ENCODE results near the gene LANCL3. TPM values are rescaled to one million over a fixed set of nuclear protein-coding genes. Genes with fewer than 3 reads are reported as not detected.

Gene LANCL3
- total RNA-seq, 1 donor from 2014 or later, result 0.07 TPM

DNA sequence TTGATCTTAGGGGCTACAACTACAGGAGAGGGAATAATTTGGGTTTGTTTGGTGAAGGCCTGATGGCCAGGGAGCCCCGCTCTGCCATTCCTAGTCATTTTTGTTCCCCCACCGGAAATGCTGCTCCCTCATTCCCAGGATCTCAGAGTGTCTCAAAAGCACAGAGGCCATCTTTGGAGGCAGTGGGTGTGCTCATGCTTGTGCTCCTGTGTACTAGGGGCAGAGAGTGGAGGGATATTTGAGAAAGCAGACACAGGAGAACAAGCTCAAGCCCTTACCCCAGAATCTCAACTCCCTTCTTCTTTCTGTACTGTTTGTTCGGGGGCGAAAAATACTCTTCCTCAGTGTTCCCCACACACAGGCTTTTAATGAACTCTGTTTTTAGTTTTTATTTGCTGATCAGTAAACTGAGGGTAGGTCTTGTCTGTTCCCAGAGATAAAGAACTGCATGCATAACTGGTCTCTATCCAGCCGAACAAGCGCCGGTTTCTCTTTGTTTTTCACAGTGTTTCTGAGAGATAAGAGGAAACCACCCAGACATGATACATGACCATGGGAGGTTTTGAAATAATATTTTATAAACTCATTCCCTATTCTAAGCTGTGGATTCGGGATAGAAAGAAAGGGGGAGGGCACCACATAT, 81.2 kb downstream of the LANCL3 start:
- H3K4me1 Mint-ChIP-seq, result no peaks in the 10 kb centered on the region
- TF ChIP-seq, protein P1, sequence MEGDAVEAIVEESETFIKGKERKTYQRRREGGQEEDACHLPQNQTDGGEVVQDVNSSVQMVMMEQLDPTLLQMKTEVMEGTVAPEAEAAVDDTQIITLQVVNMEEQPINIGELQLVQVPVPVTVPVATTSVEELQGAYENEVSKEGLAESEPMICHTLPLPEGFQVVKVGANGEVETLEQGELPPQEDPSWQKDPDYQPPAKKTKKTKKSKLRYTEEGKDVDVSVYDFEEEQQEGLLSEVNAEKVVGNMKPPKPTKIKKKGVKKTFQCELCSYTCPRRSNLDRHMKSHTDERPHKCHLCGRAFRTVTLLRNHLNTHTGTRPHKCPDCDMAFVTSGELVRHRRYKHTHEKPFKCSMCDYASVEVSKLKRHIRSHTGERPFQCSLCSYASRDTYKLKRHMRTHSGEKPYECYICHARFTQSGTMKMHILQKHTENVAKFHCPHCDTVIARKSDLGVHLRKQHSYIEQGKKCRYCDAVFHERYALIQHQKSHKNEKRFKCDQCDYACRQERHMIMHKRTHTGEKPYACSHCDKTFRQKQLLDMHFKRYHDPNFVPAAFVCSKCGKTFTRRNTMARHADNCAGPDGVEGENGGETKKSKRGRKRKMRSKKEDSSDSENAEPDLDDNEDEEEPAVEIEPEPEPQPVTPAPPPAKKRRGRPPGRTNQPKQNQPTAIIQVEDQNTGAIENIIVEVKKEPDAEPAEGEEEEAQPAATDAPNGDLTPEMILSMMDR (conservative IDR thresholded peaks at IDR 0.05), result no peak
- no peak overlapping the region for H3K4me3 Mint-ChIP-seq
- peaks cover 2% of the 10 kb centered on the region for H3K9me3 Mint-ChIP-seq
- no peaks in the 10 kb centered on the region for H3K36me3 Mint-ChIP-seq (ENCODE audit: low read depth)
- no peak for DNase-seq (ENCODE audit: low read depth, low spot score)
- no peaks in the 10 kb centered on the region for H3K27me3 Mint-ChIP-seq (ENCODE audit: low read depth)
- no peak overlapping the region for H3K27ac Mint-ChIP-seq (ENCODE audit: unreplicated experiment)

DNA sequence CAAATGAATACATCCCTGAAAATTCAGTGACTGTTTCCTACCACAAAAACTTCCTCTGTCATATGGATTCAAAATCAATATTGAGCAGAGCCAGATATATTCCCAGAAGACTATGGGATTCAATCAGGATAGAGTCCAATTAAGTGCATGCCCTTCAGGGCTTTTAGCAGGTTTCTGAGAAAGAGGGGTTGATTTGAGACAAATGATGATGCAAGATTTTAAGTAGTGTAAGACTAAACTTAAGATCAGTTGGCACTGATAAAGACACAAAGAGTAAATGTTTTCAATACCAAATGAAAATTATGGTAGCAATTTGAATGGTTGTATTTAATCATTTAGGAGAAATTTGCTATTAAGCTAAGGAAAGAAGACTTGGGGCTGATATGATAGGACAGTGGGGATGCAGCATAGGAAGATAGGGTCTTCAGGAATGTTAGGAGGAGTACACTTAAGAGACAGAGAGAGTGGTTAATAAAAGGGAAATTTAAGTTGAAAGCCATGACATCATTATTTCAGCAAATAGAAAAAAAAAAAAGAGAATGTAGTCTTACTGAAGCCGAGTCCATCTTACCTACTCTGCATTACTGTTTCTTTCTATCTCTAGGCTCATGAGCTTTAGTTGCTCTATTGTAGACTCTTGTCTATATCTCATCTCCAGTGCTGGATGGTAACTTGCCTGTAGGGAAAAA, 82.1 kb downstream of the LANCL3 start:
- no peak overlapping the region for H3K27ac Mint-ChIP-seq (ENCODE audit: unreplicated experiment)
- no peak for DNase-seq (ENCODE audit: low read depth, low spot score)
- H3K4me1 Mint-ChIP-seq, result no peaks in the 10 kb centered on the region
- H3K27me3 Mint-ChIP-seq (ENCODE audit: low read depth), result no peaks in the 10 kb centered on the region
- no peaks in the 10 kb centered on the region for H3K36me3 Mint-ChIP-seq (ENCODE audit: low read depth)
- TF ChIP-seq, protein P1 (conservative IDR thresholded peaks at IDR 0.05), result no peak
- H3K9me3 Mint-ChIP-seq, result peaks cover 2% of the 10 kb centered on the region
- no peak overlapping the region for H3K4me3 Mint-ChIP-seq

DNA sequence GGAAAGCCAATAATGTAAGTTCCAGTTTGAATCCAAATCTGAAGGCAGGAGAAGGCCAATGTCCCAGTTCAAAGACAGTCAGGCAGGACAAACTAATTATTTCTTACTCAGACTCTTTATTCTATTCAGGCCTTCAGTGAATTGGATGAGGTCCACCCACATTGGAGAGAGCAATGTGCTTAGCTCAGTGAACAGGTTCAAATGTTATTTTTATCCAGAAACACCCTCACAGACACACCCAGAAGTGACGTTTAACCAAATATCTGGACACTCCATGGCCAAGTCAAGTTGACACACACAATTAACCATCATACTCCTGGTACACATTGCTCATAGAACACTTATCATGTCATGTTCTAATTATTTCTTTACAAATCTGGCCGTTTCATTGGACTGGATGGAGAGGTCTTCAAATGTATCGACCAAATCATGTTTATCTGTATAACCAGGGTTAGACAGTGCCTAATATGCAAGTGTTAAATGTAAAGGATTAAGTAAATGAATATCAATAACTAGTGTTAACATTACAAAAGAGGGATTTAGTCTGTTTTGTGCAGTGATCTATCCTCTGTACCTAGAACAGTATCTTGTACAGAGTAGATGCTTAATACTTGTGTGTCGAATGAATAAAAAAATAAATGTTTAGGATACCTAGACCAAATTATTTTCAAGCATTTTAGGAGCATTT, 87.0 kb downstream of the LANCL3 start:
- TF ChIP-seq, protein P1 (conservative IDR thresholded peaks at IDR 0.05), result no peak
- Mint-ChIP-seq H3K9me3 (peaks cover 4% of the 10 kb centered on the region), H3K27me3 (ENCODE audit: low read depth) (no peaks in the 10 kb centered on the region), H3K27ac (ENCODE audit: unreplicated experiment) (no peak overlapping the region), H3K4me3 (no peak overlapping the region), H3K36me3 (ENCODE audit: low read depth) (no peaks in the 10 kb centered on the region), H3K4me1 (no peaks in the 10 kb centered on the region)
- DNase-seq (ENCODE audit: low read depth, low spot score), result no peak

DNA sequence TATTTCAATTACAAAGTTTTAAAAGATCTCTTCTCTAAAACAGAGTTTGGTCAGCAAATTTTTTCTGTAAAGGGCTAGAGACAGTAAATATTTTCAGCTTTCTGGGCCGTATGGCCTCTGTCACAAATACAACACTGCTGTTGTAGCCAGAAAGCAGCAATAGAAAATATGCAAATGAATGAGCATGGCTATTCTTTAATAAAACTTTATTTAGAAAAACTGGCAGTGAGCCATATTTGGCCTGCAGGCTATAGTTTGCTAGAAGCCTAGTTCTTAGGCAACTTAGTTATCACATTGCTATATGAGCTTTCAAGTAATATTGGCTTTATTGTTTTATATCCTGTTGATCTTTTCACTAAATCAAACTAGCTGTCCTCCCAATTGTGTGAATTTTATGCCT, 87.6 kb downstream of the LANCL3 start:
- no peaks in the 10 kb centered on the region for H3K4me1 Mint-ChIP-seq
- H3K27me3 Mint-ChIP-seq (ENCODE audit: low read depth), result no peaks in the 10 kb centered on the region
- no peak overlapping the region for H3K27ac Mint-ChIP-seq (ENCODE audit: unreplicated experiment)
- TF ChIP-seq, protein P1 (conservative IDR thresholded peaks at IDR 0.05), result no peak
- peaks cover 4% of the 10 kb centered on the region for H3K9me3 Mint-ChIP-seq
- no peak for DNase-seq (ENCODE audit: low read depth, low spot score)
- H3K36me3 Mint-ChIP-seq (ENCODE audit: low read depth), result no peaks in the 10 kb centered on the region
- H3K4me3 Mint-ChIP-seq, result no peak overlapping the region

DNA sequence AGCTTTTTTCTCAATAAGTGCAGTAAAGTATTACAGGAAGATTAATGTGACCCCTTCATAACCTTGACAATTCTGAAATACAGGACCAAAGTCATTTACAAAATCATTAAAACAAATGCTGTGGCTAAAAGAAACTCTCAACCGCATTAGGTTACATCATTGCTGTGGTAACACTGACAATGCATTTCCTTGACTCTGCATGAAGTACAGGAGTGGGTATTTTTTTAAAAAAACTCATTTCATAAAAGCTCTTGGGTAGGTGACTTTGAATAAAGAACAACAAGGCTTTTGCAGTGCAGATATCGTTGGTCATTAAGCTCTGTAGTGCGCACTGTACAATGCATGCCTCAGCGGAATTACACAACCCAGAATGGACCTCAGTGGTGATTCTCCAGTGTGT, 90.7 kb downstream of the LANCL3 start:
- Mint-ChIP-seq H3K36me3 (ENCODE audit: low read depth) (no peaks in the 10 kb centered on the region), H3K9me3 (peaks cover 9% of the 10 kb centered on the region), H3K4me3 (no peak overlapping the region), H3K27ac (ENCODE audit: unreplicated experiment) (no peak overlapping the region), H3K4me1 (no peaks in the 10 kb centered on the region), H3K27me3 (ENCODE audit: low read depth) (no peaks in the 10 kb centered on the region)
- DNase-seq (ENCODE audit: low read depth, low spot score), result no peak
- TF ChIP-seq, protein P1 (conservative IDR thresholded peaks at IDR 0.05), result no peak

All from neural crest cell (in vitro differentiated cells).